ENCODE measurements around the gene RRH.

The RRH gene

GRCh38 chr4:109861271-109861670 lies 33.5 kb downstream of the RRH start:
- CTCF ChIA-PET = no interaction called here
- POLR2A ChIA-PET = no interaction called here

GRCh38 chr4:109861916-109862511 lies 34.2 kb downstream of the RRH start:
- Histone ChIP-seq H3K27ac (ENCODE audit: insufficient read depth in 1 of 2, low read depth in 1 of 2, low read length in 2 of 2, poor library complexity in 1 of 2, severe bottlenecking in 2 of 2) (no peak overlapping the region), H3K36me3 (ENCODE audit: control insufficient read depth in 4 of 4, insufficient read depth in 4 of 4, low read length in 3 of 4) (no peaks in the 10 kb centered on the region), H3K4me1 (ENCODE audit: control extremely low read depth in 1 of 4, control insufficient read depth in 4 of 4, insufficient read depth in 4 of 4, low read length in 3 of 4) (no peaks in the 10 kb centered on the region), H3K27me3 (replicated peaks in 2 of 5; ENCODE audit: control insufficient read depth in 4 of 5, insufficient read depth in 5 of 5, low read length in 4 of 5) (no peaks in the 10 kb centered on the region), H3K9me3 (ENCODE audit: control extremely low read depth in 1 of 5, control insufficient read depth in 4 of 5, insufficient read depth in 2 of 5, low read depth in 1 of 5, low read length in 4 of 5) (peaks cover 0 to 14% (median 3%) of the 10 kb centered on the region in 5 experiments), H3K4me3 (ENCODE audit: control insufficient read depth in 1 of 7, extremely low read depth in 1 of 7, insufficient read depth in 4 of 7, low read depth in 2 of 7, low read length in 6 of 7) (no peak overlapping the region)
- ChIA-PET CTCF (interaction anchor here (1.3 kb wide), 1 partner anchor 132 kb away, joined by 3 read pairs; the partner anchor contains the start of gene PLA2G12A), POLR2A (no interaction called here)
- 94% methylated on average over 2 of the region's 3 CpGs for WGBS (ENCODE audit: insufficient coverage)
- no peak for DNase-seq

More at GRCh38 chr4:109861271-109861670, 33.5 kb downstream of the RRH start:
- DNase-seq = no peak
- no peak overlapping the region for H3K4me3 ChIP-seq (ENCODE audit: control insufficient read depth in 1 of 7, extremely low read depth in 1 of 7, insufficient read depth in 4 of 7, low read depth in 2 of 7, low read length in 6 of 7)
- peaks cover 0 to 14% (median 3%) of the 10 kb centered on the region in 5 experiments for H3K9me3 ChIP-seq (ENCODE audit: control extremely low read depth in 1 of 5, control insufficient read depth in 4 of 5, insufficient read depth in 2 of 5, low read depth in 1 of 5, low read length in 4 of 5)
- WGBS (ENCODE audit: insufficient coverage) = no CpG with 5 or more reads among the region's 2 CpGs
- H3K36me3 ChIP-seq (ENCODE audit: control insufficient read depth in 4 of 4, insufficient read depth in 4 of 4, low read length in 3 of 4) = no peaks in the 10 kb centered on the region
- H3K27me3 ChIP-seq (replicated peaks in 2 of 5; ENCODE audit: control insufficient read depth in 4 of 5, insufficient read depth in 5 of 5, low read length in 4 of 5) = no peaks in the 10 kb centered on the region
- no peaks in the 10 kb centered on the region for H3K4me1 ChIP-seq (ENCODE audit: control extremely low read depth in 1 of 4, control insufficient read depth in 4 of 4, insufficient read depth in 4 of 4, low read length in 3 of 4)
- no peak overlapping the region for H3K27ac ChIP-seq (ENCODE audit: insufficient read depth in 1 of 2, low read depth in 1 of 2, low read length in 2 of 2, poor library complexity in 1 of 2, severe bottlenecking in 2 of 2)

DNA sequence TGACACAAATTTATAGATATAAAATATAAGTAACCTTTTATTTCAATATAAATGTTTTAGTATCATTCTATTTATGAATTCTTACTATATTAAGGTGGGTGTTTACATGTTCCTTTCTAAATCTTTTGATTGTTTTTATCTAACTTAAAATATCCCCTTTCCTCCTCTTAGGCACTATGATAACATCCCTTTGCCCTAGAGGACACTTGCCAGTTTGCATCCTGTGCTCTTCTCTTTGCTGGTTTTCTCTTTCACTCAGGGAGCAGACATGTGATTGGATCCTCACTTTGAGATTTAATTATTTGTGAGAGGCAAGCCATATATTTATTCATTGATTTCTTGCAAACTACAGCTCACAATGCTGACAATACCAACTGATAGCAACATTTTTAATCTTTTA lies 36.4 kb downstream of the RRH start:
- Histone ChIP-seq H3K27ac (ENCODE audit: insufficient read depth in 1 of 2, low read depth in 1 of 2, low read length in 2 of 2, poor library complexity in 1 of 2, severe bottlenecking in 2 of 2) (no peak overlapping the region), H3K27me3 (replicated peaks in 2 of 5; ENCODE audit: control insufficient read depth in 4 of 5, insufficient read depth in 5 of 5, low read length in 4 of 5) (no peaks in the 10 kb centered on the region), H3K4me3 (ENCODE audit: control insufficient read depth in 1 of 7, extremely low read depth in 1 of 7, insufficient read depth in 4 of 7, low read depth in 2 of 7, low read length in 6 of 7) (no peak overlapping the region), H3K4me1 (ENCODE audit: control extremely low read depth in 1 of 4, control insufficient read depth in 4 of 4, insufficient read depth in 4 of 4, low read length in 3 of 4) (no peaks in the 10 kb centered on the region), H3K36me3 (ENCODE audit: control insufficient read depth in 4 of 4, insufficient read depth in 4 of 4, low read length in 3 of 4) (no peaks in the 10 kb centered on the region), H3K9me3 (ENCODE audit: control extremely low read depth in 1 of 5, control insufficient read depth in 4 of 5, insufficient read depth in 2 of 5, low read depth in 1 of 5, low read length in 4 of 5) (peaks cover 0 to 12% (median 3%) of the 10 kb centered on the region in 5 experiments)
- ChIA-PET CTCF (no interaction called here), POLR2A (no interaction called here)
- DNase-seq = no peak

DNA sequence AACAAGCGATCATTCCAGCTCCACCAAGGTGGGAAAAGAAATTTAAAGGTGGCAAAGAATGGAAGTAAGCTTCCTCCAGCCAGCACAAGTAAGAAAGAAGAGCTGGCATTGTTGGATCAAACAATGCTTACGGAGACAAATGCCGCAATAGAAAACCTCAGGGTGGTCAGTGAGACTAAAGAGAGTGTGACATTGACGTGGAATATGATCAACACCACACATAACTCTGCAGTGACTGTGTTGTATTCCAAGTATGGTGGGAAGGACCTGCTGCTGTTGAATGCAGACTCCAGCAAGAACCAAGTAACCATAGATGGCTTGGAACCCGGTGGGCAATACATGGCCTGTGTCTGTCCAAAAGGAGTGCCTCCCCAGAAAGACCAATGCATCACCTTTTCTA lies 42.3 kb downstream of the RRH start:
- Histone ChIP-seq H3K36me3 (ENCODE audit: control insufficient read depth in 4 of 4, insufficient read depth in 4 of 4, low read length in 3 of 4) (no peaks in the 10 kb centered on the region), H3K4me1 (ENCODE audit: control extremely low read depth in 1 of 4, control insufficient read depth in 4 of 4, insufficient read depth in 4 of 4, low read length in 3 of 4) (no peaks in the 10 kb centered on the region), H3K4me3 (ENCODE audit: control insufficient read depth in 1 of 7, extremely low read depth in 1 of 7, insufficient read depth in 4 of 7, low read depth in 2 of 7, low read length in 6 of 7) (no peak overlapping the region), H3K27me3 (replicated peaks in 2 of 5; ENCODE audit: control insufficient read depth in 4 of 5, insufficient read depth in 5 of 5, low read length in 4 of 5) (no peaks in the 10 kb centered on the region), H3K9me3 (ENCODE audit: control extremely low read depth in 1 of 5, control insufficient read depth in 4 of 5, insufficient read depth in 2 of 5, low read depth in 1 of 5, low read length in 4 of 5) (no peaks in the 10 kb centered on the region), H3K27ac (ENCODE audit: insufficient read depth in 1 of 2, low read depth in 1 of 2, low read length in 2 of 2, poor library complexity in 1 of 2, severe bottlenecking in 2 of 2) (no peak overlapping the region)
- CTCF ChIA-PET = no interaction called here
- no peak for DNase-seq
- POLR2A ChIA-PET = no interaction called here
- WGBS (ENCODE audit: insufficient coverage) = 60% methylated on average over 3 of the region's 5 CpGs

- Histone ChIP-seq H3K4me1 (ENCODE audit: control extremely low read depth in 1 of 4, control insufficient read depth in 4 of 4, insufficient read depth in 4 of 4, low read length in 3 of 4) (no peaks in the 10 kb centered on the region), H3K27me3 (replicated peaks in 2 of 5; ENCODE audit: control insufficient read depth in 4 of 5, insufficient read depth in 5 of 5, low read length in 4 of 5) (no peaks in the 10 kb centered on the region), H3K27ac (ENCODE audit: insufficient read depth in 1 of 2, low read depth in 1 of 2, low read length in 2 of 2, poor library complexity in 1 of 2, severe bottlenecking in 2 of 2) (no peak overlapping the region), H3K4me3 (ENCODE audit: control insufficient read depth in 1 of 7, extremely low read depth in 1 of 7, insufficient read depth in 4 of 7, low read depth in 2 of 7, low read length in 6 of 7) (no peak overlapping the region), H3K36me3 (ENCODE audit: control insufficient read depth in 4 of 4, insufficient read depth in 4 of 4, low read length in 3 of 4) (no peaks in the 10 kb centered on the region), H3K9me3 (ENCODE audit: control extremely low read depth in 1 of 5, control insufficient read depth in 4 of 5, insufficient read depth in 2 of 5, low read depth in 1 of 5, low read length in 4 of 5) (no peaks in the 10 kb centered on the region)
- ChIA-PET POLR2A (no interaction called here), CTCF (interaction anchor here (1.1 kb wide), 1 partner anchor 14 kb away, joined by 3 read pairs; no protein-coding TSS in a partner anchor)
- 88% methylated on average over 2 of the region's 2 CpGs for WGBS (ENCODE audit: insufficient coverage)
- DNase-seq = no peak
Measured at GRCh38 chr4:109872065-109872464, 44.3 kb downstream of the RRH start.

- Histone ChIP-seq H3K4me3 (ENCODE audit: control insufficient read depth in 1 of 7, extremely low read depth in 1 of 7, insufficient read depth in 4 of 7, low read depth in 2 of 7, low read length in 6 of 7) (no peak overlapping the region), H3K4me1 (ENCODE audit: control extremely low read depth in 1 of 4, control insufficient read depth in 4 of 4, insufficient read depth in 4 of 4, low read length in 3 of 4) (no peaks in the 10 kb centered on the region), H3K36me3 (ENCODE audit: control insufficient read depth in 4 of 4, insufficient read depth in 4 of 4, low read length in 3 of 4) (no peaks in the 10 kb centered on the region), H3K27ac (ENCODE audit: insufficient read depth in 1 of 2, low read depth in 1 of 2, low read length in 2 of 2, poor library complexity in 1 of 2, severe bottlenecking in 2 of 2) (no peak overlapping the region), H3K9me3 (ENCODE audit: control extremely low read depth in 1 of 5, control insufficient read depth in 4 of 5, insufficient read depth in 2 of 5, low read depth in 1 of 5, low read length in 4 of 5) (no peaks in the 10 kb centered on the region), H3K27me3 (replicated peaks in 2 of 5; ENCODE audit: control insufficient read depth in 4 of 5, insufficient read depth in 5 of 5, low read length in 4 of 5) (no peaks in the 10 kb centered on the region)
- WGBS (ENCODE audit: insufficient coverage) = 97% methylated on average over 5 of the region's 6 CpGs
- ChIA-PET POLR2A (no interaction called here), CTCF (no interaction called here)
- DNase-seq = no peak
Measured at GRCh38 chr4:109872950-109873656, 45.3 kb downstream of the RRH start.

DNA sequence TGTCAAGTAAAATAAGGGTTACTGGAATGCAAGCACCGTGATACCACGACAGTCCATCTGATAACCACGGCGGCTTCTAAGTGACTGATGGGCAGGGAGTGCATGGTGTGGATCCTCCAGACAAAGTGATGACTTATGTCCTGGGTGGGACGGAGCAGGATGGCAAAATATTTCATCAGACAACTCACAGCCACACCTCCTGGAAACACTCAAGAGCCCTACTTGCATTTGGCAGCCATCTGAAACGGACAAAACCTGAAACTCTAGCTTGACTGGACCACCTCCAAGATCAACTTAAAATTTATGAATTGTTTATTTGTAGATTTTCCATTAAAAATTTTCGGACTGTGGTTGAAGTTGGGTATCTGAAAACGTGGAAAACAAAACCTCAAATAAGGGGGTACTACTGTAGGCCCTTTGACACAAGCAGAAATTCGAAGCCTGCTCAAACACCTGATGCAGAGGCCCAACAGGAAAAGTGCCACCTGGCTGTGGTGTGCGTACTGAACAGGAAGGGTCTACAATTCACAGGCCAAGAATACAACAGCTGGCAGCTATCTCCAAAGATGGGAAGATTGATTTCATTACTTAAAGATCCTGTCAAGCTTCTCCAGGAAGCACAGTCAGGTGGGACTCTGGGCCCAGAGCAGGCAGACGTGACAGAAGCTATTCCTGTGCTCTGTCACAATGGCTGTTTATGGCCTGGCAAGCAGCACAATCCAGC lies 46.2 kb downstream of the RRH start:
- Histone ChIP-seq H3K9me3 (ENCODE audit: control extremely low read depth in 1 of 5, control insufficient read depth in 4 of 5, insufficient read depth in 2 of 5, low read depth in 1 of 5, low read length in 4 of 5) (no peaks in the 10 kb centered on the region), H3K27ac (ENCODE audit: insufficient read depth in 1 of 2, low read depth in 1 of 2, low read length in 2 of 2, poor library complexity in 1 of 2, severe bottlenecking in 2 of 2) (no peak overlapping the region), H3K4me3 (ENCODE audit: control insufficient read depth in 1 of 7, extremely low read depth in 1 of 7, insufficient read depth in 4 of 7, low read depth in 2 of 7, low read length in 6 of 7) (no peak overlapping the region), H3K4me1 (ENCODE audit: control extremely low read depth in 1 of 4, control insufficient read depth in 4 of 4, insufficient read depth in 4 of 4, low read length in 3 of 4) (no peaks in the 10 kb centered on the region), H3K27me3 (replicated peaks in 2 of 5; ENCODE audit: control insufficient read depth in 4 of 5, insufficient read depth in 5 of 5, low read length in 4 of 5) (no peaks in the 10 kb centered on the region), H3K36me3 (ENCODE audit: control insufficient read depth in 4 of 4, insufficient read depth in 4 of 4, low read length in 3 of 4) (no peaks in the 10 kb centered on the region)
- CTCF ChIA-PET = no interaction called here
- no peak for DNase-seq
- 69% methylated on average over 8 of the region's 11 CpGs for WGBS (ENCODE audit: insufficient coverage)
- POLR2A ChIA-PET = no interaction called here

All from common myeloid progenitor, CD34-positive (primary cell).